HG03439 (cell line): ENCODE data around the gene RNF212.
"Not testable (repeated sequence)": the region's sequence is repeated elsewhere in the genome, so short reads cannot be mapped to it uniquely, and the experiment has no call there.

Experiments
- ATAC-seq: cut with Tn5 transposase; IDR thresholded peaks from one replicate; pipeline ENCODE4 v1.9.1; 2021; ENCODE audit warnings: mild to moderate bottlenecking, moderate library complexity; ENCODE audit not compliant: unreplicated experiment

RNF212 gene

GRCh38 chr4:1113311-1114009, at the start of gene RNF212:
Gene RNF212 (minus strand): TSS chr4:1113564. CDS start chr4:1113464, 100 bp downstream.
- ATAC-seq = no peak

- ATAC-seq = no peak
Measured at GRCh38 chr4:1160351-1160750, 47.0 kb upstream of the RNF212 start.

GRCh38 chr4:1156069-1156468, 42.7 kb upstream of the RNF212 start:
- ATAC-seq = no peak

GRCh38 chr4:1155314-1155713, 42.0 kb upstream of the RNF212 start:
- no peak for ATAC-seq

GRCh38 chr4:1154523-1155182, 41.3 kb upstream of the RNF212 start:
- ATAC-seq = no peak

- no peak for ATAC-seq
Measured at GRCh38 chr4:1154126-1154522, 40.8 kb upstream of the RNF212 start.

GRCh38 chr4:1153567-1154090, 40.3 kb upstream of the RNF212 start:
- ATAC-seq = no peak

- ATAC-seq = no peak
Measured at GRCh38 chr4:1152290-1152689, 38.9 kb upstream of the RNF212 start.

GRCh38 chr4:1151541-1151940, 38.2 kb upstream of the RNF212 start:
- no peak for ATAC-seq

GRCh38 chr4:1150875-1151274, 37.5 kb upstream of the RNF212 start:
- ATAC-seq = no peak

- ATAC-seq = no peak
Measured at GRCh38 chr4:1139860-1140259, 26.5 kb upstream of the RNF212 start.

GRCh38 chr4:1137850-1138249, 24.5 kb upstream of the RNF212 start:
- ATAC-seq = no peak

- no peak for ATAC-seq
Measured at GRCh38 chr4:1137063-1137776, 23.9 kb upstream of the RNF212 start.

GRCh38 chr4:1136048-1136447, 22.7 kb upstream of the RNF212 start:
- no peak for ATAC-seq

- ATAC-seq = no peak
Measured at GRCh38 chr4:1133033-1133432, 19.7 kb upstream of the RNF212 start.

GRCh38 chr4:1130316-1131186, 17.2 kb upstream of the RNF212 start:
- ATAC-seq = no peak

- ATAC-seq = no peak
Measured at GRCh38 chr4:1126506-1126905, 13.1 kb upstream of the RNF212 start.

GRCh38 chr4:1125466-1125865, 12.1 kb upstream of the RNF212 start:
- not testable (repeated sequence) for ATAC-seq

GRCh38 chr4:1124818-1125217, 11.5 kb upstream of the RNF212 start:
- ATAC-seq = no peak

GRCh38 chr4:1122505-1122904, 9.1 kb upstream of the RNF212 start:
- ATAC-seq = no peak

- ATAC-seq = no peak
Measured at GRCh38 chr4:1116838-1117237, 3.5 kb upstream of the RNF212 start.
